ENCODE results near the gene DAZAP1.

DAZAP1 gene

GRCh38 chr19:1456121-1456900 lies 48.9 kb downstream of the DAZAP1 start:
- H3K4me2 ChIP-seq (ENCODE audit: low read length, poor library complexity, severe bottlenecking): no peak overlapping the region
- H3K9ac ChIP-seq (ENCODE audit: low read length): no peak overlapping the region
- no peaks in the 10 kb centered on the region for H3K79me1 ChIP-seq (replicated peaks; ENCODE audit: low read length, poor library complexity, severe bottlenecking)
- no peak for DNase-seq
- H2BK120ac ChIP-seq (ENCODE audit: low read depth, low read length): no peak overlapping the region
- no peak overlapping the region for H3K4ac ChIP-seq (ENCODE audit: low read depth in 1 of 2, low read length in 2 of 2)
- H3K14ac ChIP-seq (ENCODE audit: low read length in 2 of 2): no peak overlapping the region
- H2BK5ac ChIP-seq (ENCODE audit: low read depth, low read length, poor library complexity, severe bottlenecking): no peak overlapping the region
- whole genome bisulfite sequencing: 79% methylated on average over 40 of the region's 43 CpGs
- H2BK12ac ChIP-seq (ENCODE audit: low read length in 2 of 2): no peak overlapping the region
- H2AK5ac ChIP-seq (ENCODE audit: low read length, severe bottlenecking): no peak overlapping the region
- H3K4me1 ChIP-seq (ENCODE audit: control insufficient read depth, insufficient read depth, low read depth, low read length): peaks cover 11% of the 10 kb centered on the region
- H3K27ac ChIP-seq (ENCODE audit: low read length, poor library complexity, severe bottlenecking): no peak overlapping the region
- no peak overlapping the region for H4K91ac ChIP-seq (ENCODE audit: low read length)
- no peak overlapping the region for H2BK15ac ChIP-seq (ENCODE audit: low read depth, poor library complexity, severe bottlenecking)
- no peak overlapping the region for H3K18ac ChIP-seq (ENCODE audit: low read depth in 1 of 2, low read length in 2 of 2)
- H4K8ac ChIP-seq (ENCODE audit: low read length): no peak overlapping the region
- no peak overlapping the region for H3K23ac ChIP-seq (ENCODE audit: low read length in 2 of 2)
- H3K36me3 ChIP-seq (ENCODE audit: control insufficient read depth in 1 of 2, insufficient read depth in 2 of 2, low read depth in 1 of 2, low read length in 2 of 2): peaks cover 0 to 20% of the 10 kb centered on the region in 2 experiments
- H3K27me3 ChIP-seq (ENCODE audit: control insufficient read depth in 1 of 2, insufficient read depth in 1 of 2, low read length in 2 of 2): peaks cover 47 to 71% of the 10 kb centered on the region in 2 experiments
- H3K4me3 ChIP-seq (ENCODE audit: insufficient read depth in 1 of 2, low read depth in 1 of 2, low read length in 2 of 2): no peak overlapping the region
- H2AFZ ChIP-seq (ENCODE audit: low read depth, low read length): no peak overlapping the region
- H3K9me3 ChIP-seq (ENCODE audit: control insufficient read depth, low read length): no peaks in the 10 kb centered on the region

GRCh38 chr19:1457031-1457739 lies 49.8 kb downstream of the DAZAP1 start:
- H3K36me3 ChIP-seq (ENCODE audit: control insufficient read depth in 1 of 2, insufficient read depth in 2 of 2, low read depth in 1 of 2, low read length in 2 of 2): peaks cover 0 to 20% of the 10 kb centered on the region in 2 experiments
- H3K9me3 ChIP-seq (ENCODE audit: control insufficient read depth, low read length): no peaks in the 10 kb centered on the region
- no peak overlapping the region for H3K27ac ChIP-seq (ENCODE audit: low read length, poor library complexity, severe bottlenecking)
- no peak overlapping the region for H2BK5ac ChIP-seq (ENCODE audit: low read depth, low read length, poor library complexity, severe bottlenecking)
- H2BK12ac ChIP-seq (ENCODE audit: low read length in 2 of 2): no peak overlapping the region
- no peak overlapping the region for H3K23ac ChIP-seq (ENCODE audit: low read length in 2 of 2)
- H3K18ac ChIP-seq (ENCODE audit: low read depth in 1 of 2, low read length in 2 of 2): no peak overlapping the region
- no peak overlapping the region for H3K14ac ChIP-seq (ENCODE audit: low read length in 2 of 2)
- no peak overlapping the region for H4K91ac ChIP-seq (ENCODE audit: low read length)
- H3K27me3 ChIP-seq (ENCODE audit: control insufficient read depth in 1 of 2, insufficient read depth in 1 of 2, low read length in 2 of 2): peaks cover 38 to 62% of the 10 kb centered on the region in 2 experiments
- H3K4ac ChIP-seq (ENCODE audit: low read depth in 1 of 2, low read length in 2 of 2): no peak overlapping the region
- no peak for DNase-seq
- H2BK120ac ChIP-seq (ENCODE audit: low read depth, low read length): no peak overlapping the region
- H3K9ac ChIP-seq (ENCODE audit: low read length): no peak overlapping the region
- no peak overlapping the region for H2AK5ac ChIP-seq (ENCODE audit: low read length, severe bottlenecking)
- H3K4me2 ChIP-seq (ENCODE audit: low read length, poor library complexity, severe bottlenecking): no peak overlapping the region
- H3K4me3 ChIP-seq (ENCODE audit: insufficient read depth in 1 of 2, low read depth in 1 of 2, low read length in 2 of 2): no peak overlapping the region
- H3K79me1 ChIP-seq (replicated peaks; ENCODE audit: low read length, poor library complexity, severe bottlenecking): no peaks in the 10 kb centered on the region
- no peak overlapping the region for H2BK15ac ChIP-seq (ENCODE audit: low read depth, poor library complexity, severe bottlenecking)
- H3K4me1 ChIP-seq (ENCODE audit: control insufficient read depth, insufficient read depth, low read depth, low read length): peaks cover 11% of the 10 kb centered on the region
- H4K8ac ChIP-seq (ENCODE audit: low read length): no peak overlapping the region
- H2AFZ ChIP-seq (ENCODE audit: low read depth, low read length): no peak overlapping the region
- 37% methylated on average over 48 of the region's 48 CpGs for WGBS

GRCh38 chr19:1457892-1458291 lies 50.5 kb downstream of the DAZAP1 start:
- H3K18ac ChIP-seq (ENCODE audit: low read depth in 1 of 2, low read length in 2 of 2): no peak overlapping the region
- no peak overlapping the region for H2BK120ac ChIP-seq (ENCODE audit: low read depth, low read length)
- H3K4me3 ChIP-seq (ENCODE audit: insufficient read depth in 1 of 2, low read depth in 1 of 2, low read length in 2 of 2): no peak overlapping the region
- H3K4me1 ChIP-seq (ENCODE audit: control insufficient read depth, insufficient read depth, low read depth, low read length): peaks cover 11% of the 10 kb centered on the region
- peaks cover 31 to 55% of the 10 kb centered on the region in 2 experiments for H3K27me3 ChIP-seq (ENCODE audit: control insufficient read depth in 1 of 2, insufficient read depth in 1 of 2, low read length in 2 of 2)
- no peak overlapping the region for H3K9ac ChIP-seq (ENCODE audit: low read length)
- no peak overlapping the region for H3K4me2 ChIP-seq (ENCODE audit: low read length, poor library complexity, severe bottlenecking)
- H2BK5ac ChIP-seq (ENCODE audit: low read depth, low read length, poor library complexity, severe bottlenecking): no peak overlapping the region
- no peak overlapping the region for H3K14ac ChIP-seq (ENCODE audit: low read length in 2 of 2)
- no peak overlapping the region for H3K27ac ChIP-seq (ENCODE audit: low read length, poor library complexity, severe bottlenecking)
- H2BK15ac ChIP-seq (ENCODE audit: low read depth, poor library complexity, severe bottlenecking): no peak overlapping the region
- 79% methylated on average over 16 of the region's 16 CpGs for WGBS
- H2BK12ac ChIP-seq (ENCODE audit: low read length in 2 of 2): no peak overlapping the region
- H2AFZ ChIP-seq (ENCODE audit: low read depth, low read length): no peak overlapping the region
- H3K4ac ChIP-seq (ENCODE audit: low read depth in 1 of 2, low read length in 2 of 2): no peak overlapping the region
- H4K8ac ChIP-seq (ENCODE audit: low read length): no peak overlapping the region
- no peak overlapping the region for H4K91ac ChIP-seq (ENCODE audit: low read length)
- DNase-seq: no peak
- H2AK5ac ChIP-seq (ENCODE audit: low read length, severe bottlenecking): no peak overlapping the region
- H3K23ac ChIP-seq (ENCODE audit: low read length in 2 of 2): no peak overlapping the region
- no peaks in the 10 kb centered on the region for H3K9me3 ChIP-seq (ENCODE audit: control insufficient read depth, low read length)
- H3K79me1 ChIP-seq (replicated peaks; ENCODE audit: low read length, poor library complexity, severe bottlenecking): no peaks in the 10 kb centered on the region
- peaks cover 0 to 20% of the 10 kb centered on the region in 2 experiments for H3K36me3 ChIP-seq (ENCODE audit: control insufficient read depth in 1 of 2, insufficient read depth in 2 of 2, low read depth in 1 of 2, low read length in 2 of 2)

GRCh38 chr19:1459479-1459878 lies 52.1 kb downstream of the DAZAP1 start:
- WGBS: 80% methylated on average over 8 of the region's 9 CpGs
- H2AFZ ChIP-seq (ENCODE audit: low read depth, low read length): no peak overlapping the region
- H3K9ac ChIP-seq (ENCODE audit: low read length): no peak overlapping the region
- H3K23ac ChIP-seq (ENCODE audit: low read length in 2 of 2): no peak overlapping the region
- no peak overlapping the region for H2BK15ac ChIP-seq (ENCODE audit: low read depth, poor library complexity, severe bottlenecking)
- no peak overlapping the region for H2BK12ac ChIP-seq (ENCODE audit: low read length in 2 of 2)
- H3K9me3 ChIP-seq (ENCODE audit: control insufficient read depth, low read length): no peaks in the 10 kb centered on the region
- H3K14ac ChIP-seq (ENCODE audit: low read length in 2 of 2): peak overlapping the region in 1 of 2 experiments; percentile 11
- no peak overlapping the region for H4K91ac ChIP-seq (ENCODE audit: low read length)
- no peak overlapping the region for H2AK5ac ChIP-seq (ENCODE audit: low read length, severe bottlenecking)
- no peak overlapping the region for H3K4me2 ChIP-seq (ENCODE audit: low read length, poor library complexity, severe bottlenecking)
- no peak overlapping the region for H3K27ac ChIP-seq (ENCODE audit: low read length, poor library complexity, severe bottlenecking)
- no peak for DNase-seq
- H3K79me1 ChIP-seq (replicated peaks; ENCODE audit: low read length, poor library complexity, severe bottlenecking): no peaks in the 10 kb centered on the region
- no peak overlapping the region for H3K4me3 ChIP-seq (ENCODE audit: insufficient read depth in 1 of 2, low read depth in 1 of 2, low read length in 2 of 2)
- H3K4me1 ChIP-seq (ENCODE audit: control insufficient read depth, insufficient read depth, low read depth, low read length): peaks cover 11% of the 10 kb centered on the region
- no peak overlapping the region for H2BK5ac ChIP-seq (ENCODE audit: low read depth, low read length, poor library complexity, severe bottlenecking)
- H3K36me3 ChIP-seq (ENCODE audit: control insufficient read depth in 1 of 2, insufficient read depth in 2 of 2, low read depth in 1 of 2, low read length in 2 of 2): peaks cover 0 to 20% of the 10 kb centered on the region in 2 experiments
- H4K8ac ChIP-seq (ENCODE audit: low read length): no peak overlapping the region
- no peak overlapping the region for H3K18ac ChIP-seq (ENCODE audit: low read depth in 1 of 2, low read length in 2 of 2)
- no peak overlapping the region for H3K4ac ChIP-seq (ENCODE audit: low read depth in 1 of 2, low read length in 2 of 2)
- peaks cover 25 to 41% of the 10 kb centered on the region in 2 experiments for H3K27me3 ChIP-seq (ENCODE audit: control insufficient read depth in 1 of 2, insufficient read depth in 1 of 2, low read length in 2 of 2)
- no peak overlapping the region for H2BK120ac ChIP-seq (ENCODE audit: low read depth, low read length)
